OCI-LY7 (cell line): ENCODE data around the gene HERC6. TPM values are rescaled to one million over a fixed set of nuclear protein-coding genes. Genes with fewer than 3 reads are reported as not detected.

Source experiments
- BruUV-seq: library from RNA; stranded (reverse); fragments of 400-500 nt; replicated peaks from 2 replicates; lab custom pipeline; 2021; lab: Mats Ljungman, UMichigan
- CTCF ChIA-PET: fragments of 300-600 bp; sonication (Branson Sonifier 250); formaldehyde crosslinking; loops from one replicate; lab custom pipeline; 2022; ENCODE audit warnings: antibody characterized with exemption; ENCODE audit not compliant: unreplicated experiment; lab: Charles Lee
- POLR2A ChIA-PET: fragments of 300-600 bp; sonication (Branson Sonifier 250); formaldehyde crosslinking; loops from one replicate; lab custom pipeline; 2022; ENCODE audit warnings: antibody characterized with exemption; lab: Charles Lee
- DNase-seq: peaks from one replicate; pipeline ENCODE4 v3.0.0-alpha.2; 2015; ENCODE audit warnings: low spot score
- H2AFZ ChIP-seq: fragments of 200-600 bp; sonication (generic), shearing (Covaris generic); 2 replicates; pipeline ENCODE4 v1.6.1; 2014; ENCODE audit warnings: mild to moderate bottlenecking, antibody characterized with exemption, low read length, moderate library complexity
- H3K27ac ChIP-seq: fragments of 200-600 bp; sonication (generic); 2 replicates; pipeline ENCODE4 v1.5.1; 2014; ENCODE audit warnings: mixed run types, low read depth, mild to moderate bottlenecking, moderate library complexity, low read length, inconsistent platforms; ENCODE audit not compliant: poor library complexity, severe bottlenecking
- H3K36me3 ChIP-seq: fragments of 200-600 bp; sonication (generic); 2 replicates; pipeline ENCODE4 v1.6.1; 2014; ENCODE audit warnings: mild to moderate bottlenecking, antibody characterized with exemption, low read length, moderate library complexity, mixed read lengths; ENCODE audit not compliant: insufficient read depth
- H3K4me1 ChIP-seq: fragments of 200-600 bp; sonication (generic); 2 replicates; pipeline ENCODE4 v1.5.1; 2014; ENCODE audit warnings: mild to moderate bottlenecking, low read length; ENCODE audit not compliant: insufficient read depth, poor library complexity, severe bottlenecking
- H3K4me2 ChIP-seq: fragments of 200-600 bp; sonication (generic); 2 replicates; pipeline ENCODE4 v1.6.1; 2014; ENCODE audit warnings: mild to moderate bottlenecking, low read length
- H3K4me3 ChIP-seq: fragments of 200-600 bp; sonication (generic); 2 replicates; pipeline ENCODE4 v1.5.1; 2014; ENCODE audit warnings: mild to moderate bottlenecking, low read depth, low read length; ENCODE audit not compliant: poor library complexity, severe bottlenecking
- H3K79me2 ChIP-seq: fragments of 200-600 bp; sonication (generic); 2 replicates; pipeline ENCODE4 v1.6.1; 2016; ENCODE audit warnings: low read depth, mild to moderate bottlenecking, low read length, moderate library complexity, mixed read lengths; ENCODE audit not compliant: insufficient read depth
- H3K9me2 ChIP-seq: fragments of 200-600 bp; sonication (generic); 2 replicates; pipeline ENCODE4 v1.6.1; 2016; ENCODE audit warnings: mild to moderate bottlenecking, low read length, mixed read lengths; ENCODE audit not compliant: insufficient read depth
- H3K9me3 ChIP-seq: fragments of 200-600 bp; sonication (generic); 2 replicates; pipeline ENCODE4 v1.6.1; 2014; ENCODE audit warnings: mild to moderate bottlenecking, mixed run types, low read length, mixed read lengths
- H4K20me1 ChIP-seq: fragments of 200-600 bp; sonication (generic); 2 replicates; pipeline ENCODE4 v1.6.1; 2014; ENCODE audit warnings: mild to moderate bottlenecking, antibody characterized with exemption, low read length, moderate library complexity, mixed read lengths; ENCODE audit not compliant: insufficient read depth
- EZH2phosphoT487 ChIP-seq: fragments of 200-600 bp; sonication (generic); IDR thresholded peaks from 2 replicates; pipeline ENCODE4 v1.6.1; 2018; ENCODE audit warnings: low read depth, borderline replicate concordance, mild to moderate bottlenecking, mixed run types, antibody characterized with exemption, low read length, moderate library complexity, mixed read lengths
- intact Hi-C: fragments of 100-400 bp; cut with micrococcal nuclease; formaldehyde crosslinking; loops from one replicate; pipeline ENCODE4 v1.10.0; 2022; ENCODE audit not compliant: unreplicated experiment
- total RNA-seq, 2 experiments: library from RNA; depleted of rRNA in 1 of 2; stranded (reverse); fragments of >200 nt in 1 of 2; shearing (Covaris generic) in 1 of 2; gene quantifications; 2 replicates each; pipeline ENCODE4 v1.2.3, GENCODE V29; 2014 to 2022
- TF ChIP-seq, protein P1 (sequence below): fragments of 200-600 bp; sonication (generic); conservative IDR thresholded peaks from 2 replicates; pipeline ENCODE4 v1.5.1; 2014; ENCODE audit warnings: mild to moderate bottlenecking, antibody characterized with exemption, low read length, moderate library complexity, mixed read lengths

Gene HERC6
- total RNA-seq, 2 experiments from 2014 or later: 0.09 to 0.51 TPM

DNA sequence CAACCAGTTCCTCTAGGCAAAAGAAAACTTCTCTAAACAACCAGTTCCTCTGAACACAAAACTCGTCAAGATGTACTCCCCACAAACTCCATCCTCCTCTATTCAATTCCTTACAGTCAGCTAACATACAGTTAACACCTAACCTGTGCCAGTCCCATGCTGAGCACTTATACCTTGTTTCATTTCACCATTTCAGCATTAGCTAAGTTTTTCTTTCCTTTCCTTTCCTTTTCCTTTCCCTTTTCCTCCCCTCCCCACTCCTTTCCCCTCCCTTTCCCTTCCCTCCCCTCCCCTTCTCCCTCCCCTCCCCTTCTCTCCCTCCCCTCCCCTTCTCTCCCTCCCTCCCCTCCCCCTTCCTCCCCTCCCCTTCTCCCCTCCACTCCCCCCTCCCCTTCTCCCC is 13.1 kb downstream of the HERC6 start:
- TF ChIP-seq, protein P1, sequence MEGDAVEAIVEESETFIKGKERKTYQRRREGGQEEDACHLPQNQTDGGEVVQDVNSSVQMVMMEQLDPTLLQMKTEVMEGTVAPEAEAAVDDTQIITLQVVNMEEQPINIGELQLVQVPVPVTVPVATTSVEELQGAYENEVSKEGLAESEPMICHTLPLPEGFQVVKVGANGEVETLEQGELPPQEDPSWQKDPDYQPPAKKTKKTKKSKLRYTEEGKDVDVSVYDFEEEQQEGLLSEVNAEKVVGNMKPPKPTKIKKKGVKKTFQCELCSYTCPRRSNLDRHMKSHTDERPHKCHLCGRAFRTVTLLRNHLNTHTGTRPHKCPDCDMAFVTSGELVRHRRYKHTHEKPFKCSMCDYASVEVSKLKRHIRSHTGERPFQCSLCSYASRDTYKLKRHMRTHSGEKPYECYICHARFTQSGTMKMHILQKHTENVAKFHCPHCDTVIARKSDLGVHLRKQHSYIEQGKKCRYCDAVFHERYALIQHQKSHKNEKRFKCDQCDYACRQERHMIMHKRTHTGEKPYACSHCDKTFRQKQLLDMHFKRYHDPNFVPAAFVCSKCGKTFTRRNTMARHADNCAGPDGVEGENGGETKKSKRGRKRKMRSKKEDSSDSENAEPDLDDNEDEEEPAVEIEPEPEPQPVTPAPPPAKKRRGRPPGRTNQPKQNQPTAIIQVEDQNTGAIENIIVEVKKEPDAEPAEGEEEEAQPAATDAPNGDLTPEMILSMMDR: no peak
- Histone ChIP-seq H3K79me2 (no peaks in the 10 kb centered on the region), H3K27ac (no peak overlapping the region), H2AFZ (no peak overlapping the region), H3K36me3 (no peaks in the 10 kb centered on the region), H3K9me2 (no peaks in the 10 kb centered on the region), H3K4me3 (no peak overlapping the region), H3K4me2 (no peak overlapping the region), H3K9me3 (no peaks in the 10 kb centered on the region), H3K4me1 (no peaks in the 10 kb centered on the region), H4K20me1 (no peaks in the 10 kb centered on the region)
- CTCF ChIA-PET: no interaction called here
- POLR2A ChIA-PET: no interaction called here
- DNase-seq: no peak
- intact Hi-C loops: no loop called here
- no TSS peak for BruUV-seq

DNA sequence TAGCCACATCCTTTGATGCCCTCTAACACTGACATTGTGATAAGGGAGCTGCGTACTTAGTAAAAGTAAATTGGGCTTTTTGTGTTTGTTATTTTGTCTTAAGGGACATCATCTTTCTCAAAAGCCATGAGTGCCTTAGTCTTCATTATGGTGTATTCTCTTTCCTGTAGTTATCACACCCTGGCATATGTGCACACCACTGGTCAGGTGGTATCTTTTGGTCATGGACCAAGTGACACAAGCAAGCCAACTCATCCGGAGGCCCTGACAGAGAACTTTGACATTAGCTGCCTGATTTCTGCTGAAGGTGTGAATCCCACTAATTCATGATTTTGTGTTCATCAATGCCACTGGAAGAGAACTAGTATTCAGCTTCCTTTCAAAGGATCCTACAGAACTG is 18.0 kb downstream of the HERC6 start:
- no peaks in the 10 kb centered on the region for H3K9me2 ChIP-seq
- no TSS peak for BruUV-seq
- no peak overlapping the region for H3K4me2 ChIP-seq
- TF ChIP-seq, protein P1: no peak
- no peak for TF ChIP-seq EZH2phosphoT487
- DNase-seq: no peak
- H4K20me1 ChIP-seq: no peaks in the 10 kb centered on the region
- POLR2A ChIA-PET: interaction anchor here (0.5 to 1.1 kb wide), 3 partner anchors 16 to 1015 kb away, joined by 3 to 4 read pairs (median 3); no protein-coding TSS in a partner anchor
- intact Hi-C loops: no loop called here
- H3K4me1 ChIP-seq: no peaks in the 10 kb centered on the region
- no peak overlapping the region for H3K27ac ChIP-seq
- H3K4me3 ChIP-seq: no peak overlapping the region
- H2AFZ ChIP-seq: no peak overlapping the region
- H3K79me2 ChIP-seq: no peaks in the 10 kb centered on the region
- CTCF ChIA-PET: no interaction called here
- H3K36me3 ChIP-seq: no peaks in the 10 kb centered on the region
- H3K9me3 ChIP-seq: no peaks in the 10 kb centered on the region

GRCh38 chr4:88398381-88398780 is 19.7 kb downstream of the HERC6 start:
- no peak for TF ChIP-seq EZH2phosphoT487
- TF ChIP-seq, protein P1: no peak
- no peak overlapping the region for H3K27ac ChIP-seq
- H2AFZ ChIP-seq: no peak overlapping the region
- H3K79me2 ChIP-seq: no peaks in the 10 kb centered on the region
- ChIA-PET CTCF (no interaction called here), POLR2A (no interaction called here)
- no peak overlapping the region for H3K4me3 ChIP-seq
- H3K4me1 ChIP-seq: no peaks in the 10 kb centered on the region
- DNase-seq: no peak
- H3K4me2 ChIP-seq: no peak overlapping the region
- no peaks in the 10 kb centered on the region for H3K36me3 ChIP-seq
- H4K20me1 ChIP-seq: no peaks in the 10 kb centered on the region
- no TSS peak for BruUV-seq
- intact Hi-C loops: no loop called here
- no peaks in the 10 kb centered on the region for H3K9me3 ChIP-seq
- H3K9me2 ChIP-seq: no peaks in the 10 kb centered on the region
